GM21529 (cell line): ENCODE measurements around the gene GNB1L.

Source experiments
- ATAC-seq: cut with Tn5 transposase; IDR thresholded peaks from one replicate; pipeline ENCODE4 v1.9.1; 2021; ENCODE audit not compliant: unreplicated experiment

GNB1L gene

GRCh38 chr22:19739448-19739895, 115.2 kb downstream of the GNB1L start:
- ATAC-seq = no peak

DNA sequence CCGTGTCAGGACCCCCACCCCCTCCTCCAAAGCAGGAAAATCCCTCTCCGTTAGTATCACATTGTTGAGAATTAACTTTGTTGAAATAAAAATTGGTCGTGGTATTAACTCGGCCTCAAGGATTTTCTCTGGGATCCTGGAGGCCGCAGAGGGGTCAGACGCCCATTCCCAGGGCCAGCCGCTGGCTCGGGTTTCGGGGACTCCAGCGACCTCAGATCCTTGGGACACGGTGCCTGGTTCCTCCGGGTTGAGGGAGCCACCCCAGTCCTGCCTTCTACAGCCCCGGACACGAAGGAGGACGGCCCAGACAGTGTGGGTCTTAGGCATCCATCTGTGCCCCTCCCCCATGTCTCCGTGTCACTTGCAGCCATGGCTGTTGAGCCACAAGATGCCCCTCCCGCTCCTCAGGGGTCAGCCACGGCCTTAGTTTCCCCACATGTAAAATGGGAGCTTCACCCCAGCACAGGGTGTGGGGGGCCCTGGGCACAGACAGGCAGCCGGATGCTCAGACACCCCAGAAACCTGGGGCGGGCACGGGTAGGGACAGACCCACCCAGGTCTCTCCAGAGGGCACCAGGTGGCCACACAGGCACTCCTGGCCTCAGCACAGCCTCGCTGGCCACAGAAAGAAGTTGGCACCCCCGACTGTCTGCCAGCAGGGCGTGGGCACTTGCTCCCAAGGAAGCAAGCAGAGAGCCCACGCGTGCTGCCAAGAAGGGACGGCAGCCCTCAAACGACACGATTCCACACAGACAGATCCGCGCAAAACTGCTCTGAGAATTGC, 115.8 kb downstream of the GNB1L start:
- ATAC-seq = no peak

DNA sequence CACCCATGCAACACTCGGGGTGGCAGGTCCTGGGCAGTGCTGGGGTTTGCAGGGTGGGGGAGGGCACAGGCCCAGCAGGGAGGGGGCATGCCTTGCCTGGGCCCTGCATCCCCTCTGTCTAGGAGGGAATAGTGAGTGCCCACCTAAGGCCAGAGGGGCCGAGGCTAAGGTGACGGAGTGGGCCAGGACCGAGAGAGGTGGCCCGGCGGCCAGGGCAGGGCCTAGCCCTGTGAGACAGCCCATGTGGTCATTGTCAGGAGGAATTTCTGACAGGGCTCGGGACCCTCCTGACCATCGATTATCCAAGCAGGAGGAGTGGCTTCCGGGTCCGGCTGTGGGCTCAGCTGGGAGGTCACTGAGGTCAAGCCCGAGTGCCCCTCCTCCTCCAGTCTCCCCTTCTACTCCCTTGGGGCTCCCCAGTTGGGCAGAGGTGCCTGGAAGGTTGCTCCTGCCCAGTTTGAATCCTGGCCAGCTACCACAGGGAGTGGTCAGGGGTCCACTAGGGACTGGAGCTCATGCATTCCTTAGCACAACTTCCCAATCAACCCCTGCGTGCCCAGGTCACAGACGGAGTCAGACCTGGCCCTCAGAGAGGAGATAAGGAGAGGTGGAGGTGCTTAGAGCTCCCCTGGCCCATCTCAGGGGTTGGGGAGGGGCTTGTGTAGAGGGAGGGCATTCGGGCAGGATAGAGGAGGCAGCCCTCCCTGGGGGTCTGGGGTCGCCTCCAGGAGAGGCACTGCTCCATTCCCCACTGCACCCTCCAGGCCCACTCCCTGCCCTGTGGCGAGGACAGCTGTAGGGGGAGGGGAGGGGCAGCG, 116.6 kb downstream of the GNB1L start:
- ATAC-seq = no peak

DNA sequence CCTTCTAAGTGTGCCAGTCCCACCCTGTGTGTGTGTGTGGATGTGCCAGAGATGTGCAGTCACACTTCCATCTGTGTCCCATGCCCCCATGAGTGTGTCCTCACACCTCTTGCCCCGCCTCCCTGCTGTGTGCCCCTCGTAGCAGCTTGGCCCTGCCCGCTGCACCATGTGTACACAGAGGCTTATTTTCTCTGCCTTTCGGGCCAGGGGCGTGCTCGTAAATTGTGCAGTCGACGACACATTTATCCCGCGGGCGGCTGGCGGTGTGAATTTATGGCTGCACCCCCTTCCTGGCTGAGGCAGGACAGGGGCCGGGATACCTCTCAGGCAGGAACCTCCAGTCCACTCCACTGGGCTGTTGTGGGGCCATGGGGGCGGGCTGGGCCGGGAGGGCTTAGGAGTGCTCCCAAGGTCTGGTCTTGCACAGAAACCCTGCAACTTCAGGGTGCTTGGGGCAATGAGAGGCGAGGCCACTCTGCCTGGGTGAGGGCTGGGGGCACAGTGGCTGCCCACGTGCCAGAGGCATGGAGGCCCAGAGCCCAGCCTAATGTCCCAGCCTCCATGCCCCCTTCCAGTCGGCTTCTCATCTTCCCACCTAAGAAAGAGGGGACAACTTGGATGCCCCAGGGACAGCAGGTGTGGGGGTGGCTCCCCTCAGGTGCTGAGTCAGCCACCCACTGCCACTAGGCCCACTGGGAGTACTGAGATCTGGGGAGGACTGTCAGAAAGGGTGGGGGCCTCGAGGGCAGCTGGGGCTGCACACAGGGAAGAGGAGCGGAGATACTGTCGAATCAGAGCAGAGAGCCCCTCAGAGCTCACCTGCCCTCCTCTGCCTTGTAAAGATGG, 118.8 kb downstream of the GNB1L start:
- no peak for ATAC-seq

DNA sequence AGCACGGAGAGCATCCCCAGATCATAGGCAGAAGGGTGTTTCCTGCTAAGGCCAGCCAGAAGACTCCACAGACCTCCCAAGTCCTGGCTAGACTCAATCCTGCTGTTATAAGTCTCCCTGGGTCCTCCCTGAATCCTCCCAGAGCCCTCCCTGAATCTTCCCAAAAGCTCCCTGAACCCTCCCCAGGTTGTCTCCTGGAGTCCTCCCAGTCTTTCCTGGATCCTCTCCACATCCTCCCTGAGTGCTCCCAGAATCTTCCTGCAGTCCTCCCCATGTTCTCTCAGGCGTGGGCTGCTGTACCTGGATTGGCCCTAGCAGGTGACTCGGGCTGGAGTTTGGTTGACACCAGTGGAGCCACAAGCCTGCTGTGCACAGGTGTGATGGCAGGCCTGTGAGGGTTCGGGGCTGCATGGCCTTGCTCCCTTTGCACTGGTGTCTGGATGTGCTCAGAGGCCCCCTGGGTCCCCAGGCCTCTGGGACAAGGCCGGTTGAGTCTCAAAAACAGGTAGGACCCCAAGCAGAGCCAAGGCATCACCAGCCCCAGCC, 119.8 kb downstream of the GNB1L start:
- ATAC-seq = no peak

GRCh38 chr22:19734163-19734562, 120.5 kb downstream of the GNB1L start:
- no peak for ATAC-seq

DNA sequence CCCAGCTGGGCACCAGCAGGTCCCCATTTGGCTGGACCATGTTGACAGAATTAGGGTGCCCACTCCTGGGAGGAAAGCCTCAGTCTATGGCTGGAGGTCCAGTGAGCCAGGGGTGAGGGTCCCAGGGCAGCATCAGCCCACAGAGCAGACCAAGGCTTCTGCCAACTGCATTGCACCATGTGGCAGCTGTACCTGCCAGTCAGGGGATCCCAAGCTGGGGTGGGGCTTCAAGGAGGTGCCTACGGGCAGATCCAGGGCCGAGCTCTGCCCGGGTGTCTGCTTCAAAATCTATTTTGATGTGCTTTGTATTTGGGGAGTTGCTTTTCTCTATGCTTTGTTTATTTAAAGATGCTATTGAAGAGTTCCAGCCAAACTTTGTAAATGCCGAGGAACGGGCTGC, 120.9 kb downstream of the GNB1L start:
- no peak for ATAC-seq
